ENCODE data around the gene FRMD4A.

FRMD4A gene

GRCh38 chr10:14336736-14337135, 6.0 kb upstream of the FRMD4A start:
- no peak for DNase-seq

GRCh38 chr10:14334771-14335170, 4.0 kb upstream of the FRMD4A start:
- no peak for DNase-seq

- no peak for DNase-seq
These were observed 2.9 kb upstream of the FRMD4A start for GRCh38 chr10:14333606-14334005.

GRCh38 chr10:14332903-14333302, 2.2 kb upstream of the FRMD4A start:
- no peak for DNase-seq

GRCh38 chr10:14329746-14330173, 964 bp downstream of the FRMD4A start:
- DNase-seq = no peak

- no peak for DNase-seq
These were observed 1.6 kb downstream of the FRMD4A start for GRCh38 chr10:14328881-14329672.

GRCh38 chr10:14327527-14327926, 3.2 kb downstream of the FRMD4A start:
- DNase-seq = no peak

- DNase-seq = no peak
These were observed 4.1 kb downstream of the FRMD4A start for GRCh38 chr10:14326581-14326980.

- no peak for DNase-seq
These were observed 5.3 kb downstream of the FRMD4A start for GRCh38 chr10:14325325-14325955.

GRCh38 chr10:14322526-14323188, 8.1 kb downstream of the FRMD4A start:
- no peak for DNase-seq

- no peak for DNase-seq
These were observed 12.7 kb downstream of the FRMD4A start for GRCh38 chr10:14318007-14318406.

- DNase-seq = peak; percentile 65
These were observed 18.7 kb downstream of the FRMD4A start for GRCh38 chr10:14312014-14312413.

- DNase-seq = no peak
These were observed 19.3 kb downstream of the FRMD4A start for GRCh38 chr10:14311206-14311957.

GRCh38 chr10:14309593-14309992, 21.1 kb downstream of the FRMD4A start:
- no peak for DNase-seq

GRCh38 chr10:14306190-14306589, 24.5 kb downstream of the FRMD4A start:
- DNase-seq = no peak

GRCh38 chr10:14304046-14304445, 26.7 kb downstream of the FRMD4A start:
- no peak for DNase-seq

- no peak for DNase-seq
These were observed 28.7 kb downstream of the FRMD4A start for GRCh38 chr10:14302035-14302434.

GRCh38 chr10:14299556-14299955, 31.2 kb downstream of the FRMD4A start:
- no peak for DNase-seq

- no peak for DNase-seq
These were observed 34.5 kb downstream of the FRMD4A start for GRCh38 chr10:14296065-14296709.

GRCh38 chr10:14294347-14295059, 36.2 kb downstream of the FRMD4A start:
- DNase-seq = no peak

GRCh38 chr10:14293526-14293925, 37.2 kb downstream of the FRMD4A start:
- DNase-seq = no peak

GRCh38 chr10:14291296-14291695, 39.4 kb downstream of the FRMD4A start:
- DNase-seq = no peak
